GM12878 (cell line): ENCODE results near the gene CDHR2. TPM values are rescaled to one million over a fixed set of nuclear protein-coding genes. Genes with fewer than 3 reads are reported as not detected.

Experiments
- ATAC-seq: fragments of 200-7000 bp; cut with Tn5 transposase; 3 replicates; pipeline ENCODE4 v1.9.1; 2020; ENCODE audit warnings: mild to moderate bottlenecking, moderate library complexity
- BruUV-seq: library from RNA; stranded (reverse); fragments of 400-500 nt; replicated peaks from 2 replicates; lab custom pipeline; 2021; lab: Mats Ljungman, UMichigan
- CTCF ChIA-PET: fragments of 300-600 bp; sonication (Branson Sonifier 250); formaldehyde crosslinking; extraction: SDS; loops from one replicate; lab custom pipeline; 2021; ENCODE audit warnings: inconsistent platforms; lab: Yijun Ruan, JAX
- POLR2A ChIA-PET: fragments of 350-600 bp; formaldehyde crosslinking; extraction: SDS; loops from one replicate; lab custom pipeline; 2021; ENCODE audit warnings: inconsistent platforms; lab: Charles Lee
- RAD21 ChIA-PET: fragments of 300-600 bp; sonication (Branson Sonifier 250); formaldehyde crosslinking; loops from one replicate; lab custom pipeline; 2023; ENCODE audit warnings: antibody characterized with exemption; ENCODE audit not compliant: unreplicated experiment; lab: Charles Lee
- SMC1A ChIA-PET: fragments of 300-600 bp; sonication (Branson Sonifier 250); formaldehyde crosslinking; loops from one replicate; lab custom pipeline; 2023; ENCODE audit not compliant: unreplicated experiment, uncharacterized antibody; lab: Charles Lee
- DNase-seq: peaks from one replicate; pipeline ENCODE4 v3.0.0-alpha.2; 2011; ENCODE audit warnings: low read depth, low spot score
- FAIRE-seq: peaks from 3 replicates; lab custom pipeline; 2011; peaks lifted over from hg19 to GRCh38; lab: Jason Lieb, UNC
- H2AFZ ChIP-seq: 2 replicates; pipeline ENCODE4 v1.6.0; 2011; ENCODE audit warnings: low read depth, low read length, control low read depth; ENCODE audit not compliant: control insufficient read depth
- H3K27ac ChIP-seq: 2 replicates; pipeline ENCODE4 v1.5.1; 2011; ENCODE audit warnings: control low read depth; ENCODE audit not compliant: control insufficient read depth, insufficient read depth
- H3K27me3 ChIP-seq, 2 experiments: replicated peaks in 1 of 2; 2 replicates each; pipeline versions ENCODE4 v1.6.0 to v1.6.1; 2011; ENCODE audit warnings: low read length in 1 of 2; ENCODE audit not compliant: control insufficient read depth in 2 of 2, insufficient read depth in 2 of 2
- H3K36me3 ChIP-seq, 2 experiments: 2 replicates each; pipeline ENCODE4 v1.5.1; 2011; ENCODE audit warnings: low read length in 1 of 2; ENCODE audit not compliant: control insufficient read depth in 2 of 2, insufficient read depth in 2 of 2
- H3K4me1 ChIP-seq: 2 replicates; pipeline ENCODE4 v1.6.1; 2011; ENCODE audit warnings: mild to moderate bottlenecking, low read length, moderate library complexity, mixed read lengths; ENCODE audit not compliant: control insufficient read depth, insufficient read depth
- H3K4me2 ChIP-seq: 2 replicates; pipeline ENCODE4 v1.6.0; 2011; ENCODE audit warnings: control low read depth; ENCODE audit not compliant: control insufficient read depth, insufficient read depth
- H3K4me3 ChIP-seq: fragments of 200-600 bp; sonication (generic); 2 replicates; pipeline ENCODE4 v1.5.1; 2016
- H3K79me2 ChIP-seq: 2 replicates; pipeline ENCODE4 v1.6.0; 2011; ENCODE audit warnings: low read length; ENCODE audit not compliant: control insufficient read depth, insufficient read depth
- H3K9ac ChIP-seq: 2 replicates; pipeline ENCODE4 v1.8.0; 2011; ENCODE audit warnings: low read length, control low read depth, mixed read lengths; ENCODE audit not compliant: control insufficient read depth, insufficient read depth
- H3K9me3 ChIP-seq: replicated peaks from 3 replicates; pipeline ENCODE4 v1.5.1; 2011; ENCODE audit warnings: mild to moderate bottlenecking, low read length; ENCODE audit not compliant: control insufficient read depth, insufficient read depth
- H4K20me1 ChIP-seq: 2 replicates; pipeline ENCODE4 v1.6.0; 2011; ENCODE audit not compliant: control insufficient read depth, insufficient read depth
- BHLHE40 ChIP-seq, 2 experiments: fragments of 450-650 bp in 1 of 2; IDR thresholded peaks; 2 replicates each; pipeline ENCODE4 v1.6.1; 2011 to 2017; ENCODE audit warnings: low read depth in 2 of 2, borderline replicate concordance in 1 of 2, improper control_type of control experiment in 1 of 2, low read length in 1 of 2, mild to moderate bottlenecking in 1 of 2
- GATAD2B ChIP-seq: fragments of 450-650 bp; conservative IDR thresholded peaks from 2 replicates; pipeline ENCODE4 v1.6.1; 2017; ENCODE audit warnings: low read depth, mild to moderate bottlenecking, moderate library complexity
- IRF4 ChIP-seq: IDR thresholded peaks from 2 replicates; pipeline ENCODE4 v1.6.1; 2011; ENCODE audit warnings: low read depth, low read length
- JUND ChIP-seq: IDR thresholded peaks from 2 replicates; pipeline ENCODE4 v1.6.1; 2012; ENCODE audit warnings: low read depth, mild to moderate bottlenecking, low read length, improper control_type of control experiment, moderate library complexity
- MEF2B ChIP-seq: fragments of 450-650 bp; IDR thresholded peaks from 2 replicates; pipeline ENCODE4 v1.6.1; 2018; ENCODE audit warnings: mild to moderate bottlenecking, moderate library complexity; ENCODE audit not compliant: partially characterized antibody, poor library complexity, severe bottlenecking
- PAX8 ChIP-seq: fragments of 450-650 bp; IDR thresholded peaks from 2 replicates; pipeline ENCODE4 v1.6.1; 2017; ENCODE audit warnings: mild to moderate bottlenecking, moderate library complexity
- POLR2A ChIP-seq: IDR thresholded peaks from 2 replicates; pipeline ENCODE4 v1.6.1; 2011; ENCODE audit warnings: low read depth, mild to moderate bottlenecking, low read length
- SREBF2 ChIP-seq: IDR thresholded peaks from 2 replicates; pipeline ENCODE4 v1.6.1; 2012; ENCODE audit warnings: mild to moderate bottlenecking, low read length
- WGBS: methylation state at CpG from one replicate; pipeline ENCODE4 v1.1.6; 2016; ENCODE audit warnings: low lambda C conversion rate; ENCODE audit not compliant: insufficient replicate concordance, insufficient coverage; ENCODE audit errors: missing lambda C conversion rate; 5-methylcytosine and 5-hydroxymethylcytosine counted together
- in situ Hi-C: fragments of 300-500 bp; cut with MboI; formaldehyde crosslinking; loops from 9 replicates; pipeline ENCODE4 v1.14.3; 2018; ENCODE audit warnings: mixed read lengths
- intact Hi-C: fragments of 100-400 bp; cut with micrococcal nuclease; formaldehyde crosslinking; loops from one replicate; pipeline ENCODE4 v1.14.2; 2022; ENCODE audit not compliant: unreplicated experiment
- polyA plus RNA-seq, 11 experiments: library from polyadenylated mRNA; depleted of rRNA in 4 of 11; unstranded in 6 of 11; stranded (reverse) in 5 of 11; fragments of >200 nt; fragmentation: Nextera tagmentation in 4 of 11; fragmentation: Illumina TruSeq in 1 of 11; extraction: Ambion mirVana in 4 of 11; extraction: Trizol in 1 of 11; gene quantifications; 1 replicate in 1 of 11; 2 replicates in 10 of 11; pipeline versions ENCODE4 v1.2.1 to v1.2.3, GENCODE V29; 2011 to 2016; ENCODE audit warnings: inconsistent platforms in 2 of 11, missing spikeins in 2 of 11, low read depth in 1 of 11
- total RNA-seq, 4 experiments: library from RNA; depleted of rRNA in 3 of 4; stranded (reverse); fragments of >200 nt in 3 of 4; fragmentation: Illumina TruSeq in 1 of 4; extraction: Trizol in 1 of 4; gene quantifications; 2 replicates each; pipeline versions ENCODE4 v1.2.1 to v1.2.3, GENCODE V29; 2013 to 2021

CDHR2 gene
- total and polyA plus RNA-seq, 10 of the 15 experiments (the other 5 are each of a cell fraction or from before 2014, with no cell fraction given) = 0.03 to 0.46 (median 0.06) TPM; not detected in 5

- no peak for TF ChIP-seq BHLHE40 (IDR thresholded peaks at IDR 0.05; ENCODE audit: borderline replicate concordance in 1 of 2, low read depth in 2 of 2, low read length in 1 of 2)
These were observed 8.2 kb upstream of the CDHR2 start (continued) for GRCh38 chr5:176540956-176541337.

GRCh38 chr5:176541338-176542134 is 7.6 kb upstream of the CDHR2 start:
- Histone ChIP-seq H3K27ac (peak overlapping the region; percentile 50), H3K4me1 (peaks cover 17% of the 10 kb centered on the region), H3K79me2 (peaks cover 4% of the 10 kb centered on the region), H3K9ac (peak overlapping the region; percentile 50; the same call in 1 of the 2 replicates), H3K4me2 (peak overlapping the region; percentile 82), H3K4me3 (peak overlapping the region; percentile 88; the same call in 1 of the 2 replicates), H2AFZ (peak overlapping the region; percentile 84), H3K27me3 (no peaks in the 10 kb centered on the region), H4K20me1 (no peaks in the 10 kb centered on the region), H3K9me3 (no peaks in the 10 kb centered on the region), H3K36me3 (no peaks in the 10 kb centered on the region)
- ATAC-seq (no peak), FAIRE-seq (no peak), DNase-seq (no peak)
- no TSS peak for BruUV-seq
- CTCF ChIA-PET = interaction anchor here (1.4 kb wide), 1 partner anchor 180 kb away, joined by 4 read pairs; the partner anchor contains the start of gene KIAA1191
- SMC1A ChIA-PET = no interaction called here
- WGBS = 39% methylated on average over 12 of the region's 12 CpGs
- POLR2A ChIA-PET = interaction anchor here (0.6 to 1.1 kb wide), 2 partner anchors 22 to 124 kb away, joined by 3 to 4 read pairs; no protein-coding TSS in a partner anchor
- in situ Hi-C loops (no loop called here), intact Hi-C loops (no loop called here)
- TF ChIP-seq JUND (no peak), POLR2A (peak; percentile 62), IRF4 (no peak), GATAD2B (no peak), SREBF2 (no peak), MEF2B (peak; percentile 55), PAX8 (no peak)
- RAD21 ChIA-PET = no interaction called here
